ENCODE data around the gene PNLDC1. TPM values are rescaled to one million over a fixed set of nuclear protein-coding genes. Genes with fewer than 3 reads are reported as not detected.

Gene PNLDC1
- polyA plus RNA-seq, 1 donor from 2014 or later: not detected

- Histone ChIP-seq H3K79me2 (replicated peaks; ENCODE audit: insufficient read depth, low read length) (no peaks in the 10 kb centered on the region), H3K9ac (ENCODE audit: low read length) (no peak overlapping the region), H3K4me3 (ENCODE audit: low read length) (no peak overlapping the region), H3F3A (ENCODE audit: insufficient read depth, low read length, poor library complexity, severe bottlenecking) (no peaks in the 10 kb centered on the region), H3K27ac (ENCODE audit: low read length) (no peak overlapping the region), H2AFZ (ENCODE audit: low read depth, low read length) (no peak overlapping the region), H4K20me1 (ENCODE audit: insufficient read depth) (no peaks in the 10 kb centered on the region), H3K4me2 (ENCODE audit: low read length) (no peak overlapping the region), H3K36me3 (ENCODE audit: insufficient read depth, low read length) (no peaks in the 10 kb centered on the region), H3K27me3 (ENCODE audit: insufficient read depth, low read depth, low read length) (no peaks in the 10 kb centered on the region), H3K9me2 (ENCODE audit: insufficient read depth, low read length) (no peaks in the 10 kb centered on the region), H3K9me3 (ENCODE audit: low read length) (no peaks in the 10 kb centered on the region)
- TF ChIP-seq EP300 (conservative IDR thresholded peaks at IDR 0.05; ENCODE audit: poor library complexity, severe bottlenecking) (no peak), TAF1 (IDR thresholded peaks at IDR 0.05; ENCODE audit: low read depth) (no peak), EZH2 (IDR thresholded peaks at IDR 0.05; ENCODE audit: borderline replicate concordance, insufficient read depth, low read length, poor library complexity, severe bottlenecking) (no peak), SMC3 (conservative IDR thresholded peaks at IDR 0.05; ENCODE audit: poor library complexity) (no peak), CTCF (IDR thresholded peaks at IDR 0.05; ENCODE audit: poor library complexity, severe bottlenecking) (no peak), POLR2AphosphoS5 (IDR thresholded peaks at IDR 0.05) (no peak), MXI1 (conservative IDR thresholded peaks at IDR 0.05; ENCODE audit: poor library complexity, severe bottlenecking) (no peak), RAD21 (conservative IDR thresholded peaks at IDR 0.05) (no peak), REST (IDR thresholded peaks at IDR 0.05; ENCODE audit: borderline replicate concordance) (no peak)
Measured at GRCh38 chr6:159805440-159806020, 5.5 kb downstream of the PNLDC1 start.

- H3K36me3 ChIP-seq (ENCODE audit: insufficient read depth, low read length): no peaks in the 10 kb centered on the region
- no peak overlapping the region for H3K27ac ChIP-seq (ENCODE audit: low read length)
- H3F3A ChIP-seq (ENCODE audit: insufficient read depth, low read length, poor library complexity, severe bottlenecking): no peaks in the 10 kb centered on the region
- no peak overlapping the region for H3K9ac ChIP-seq (ENCODE audit: low read length)
- H4K20me1 ChIP-seq (ENCODE audit: insufficient read depth): no peaks in the 10 kb centered on the region
- no peak overlapping the region for H3K4me3 ChIP-seq (ENCODE audit: low read length)
- H3K27me3 ChIP-seq (ENCODE audit: insufficient read depth, low read depth, low read length): no peaks in the 10 kb centered on the region
- no peaks in the 10 kb centered on the region for H3K79me2 ChIP-seq (replicated peaks; ENCODE audit: insufficient read depth, low read length)
- no peaks in the 10 kb centered on the region for H3K9me2 ChIP-seq (ENCODE audit: insufficient read depth, low read length)
- H3K4me2 ChIP-seq (ENCODE audit: low read length): no peak overlapping the region
- no peaks in the 10 kb centered on the region for H3K9me3 ChIP-seq (ENCODE audit: low read length)
- TF ChIP-seq REST (IDR thresholded peaks at IDR 0.05; ENCODE audit: borderline replicate concordance) (no peak), EP300 (conservative IDR thresholded peaks at IDR 0.05; ENCODE audit: poor library complexity, severe bottlenecking) (no peak), CTCF (IDR thresholded peaks at IDR 0.05; ENCODE audit: poor library complexity, severe bottlenecking) (no peak), EZH2 (IDR thresholded peaks at IDR 0.05; ENCODE audit: borderline replicate concordance, insufficient read depth, low read length, poor library complexity, severe bottlenecking) (no peak), SMC3 (conservative IDR thresholded peaks at IDR 0.05; ENCODE audit: poor library complexity) (no peak), POLR2AphosphoS5 (IDR thresholded peaks at IDR 0.05) (no peak), RAD21 (conservative IDR thresholded peaks at IDR 0.05) (no peak)
- no peak overlapping the region for H2AFZ ChIP-seq (ENCODE audit: low read depth, low read length)
Measured at GRCh38 chr6:159806021-159806458, 6.0 kb downstream of the PNLDC1 start.

Data from neural cell (in vitro differentiated cells).